GM19193 (cell line): Measurements from ENCODE around the gene DIP2A.

Source experiments
- POLR2A ChIP-seq: IDR thresholded peaks from 4 replicates; pipeline ENCODE4 v1.6.1; 2011; ENCODE audit not compliant: insufficient read depth, insufficient read length; ENCODE audit errors: extremely low read depth

Gene DIP2A

DNA sequence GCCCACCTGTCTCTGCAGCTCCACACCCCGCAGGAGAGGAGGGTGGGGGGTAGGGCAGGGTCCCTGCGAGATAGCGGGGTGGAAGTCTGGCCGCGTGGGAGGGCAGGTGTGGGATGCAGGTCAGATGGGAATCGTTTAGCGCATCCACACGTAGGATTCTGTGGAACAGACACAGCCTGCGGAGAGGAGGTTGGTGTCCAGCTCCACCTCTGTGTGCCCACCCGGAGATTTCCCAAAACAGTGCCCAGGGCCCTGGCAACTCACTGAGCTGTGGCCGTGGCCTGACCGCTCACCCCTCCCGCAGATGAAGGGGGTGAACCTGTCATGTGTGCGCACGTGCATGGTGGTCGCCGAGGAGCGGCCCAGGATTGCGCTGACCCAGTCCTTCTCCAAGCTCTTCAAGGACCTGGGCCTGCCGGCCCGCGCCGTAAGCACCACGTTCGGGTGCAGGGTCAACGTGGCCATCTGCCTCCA, 99.3 kb downstream of the DIP2A start:
- TF ChIP-seq POLR2A, result no peak

GRCh38 chr21:46559291-46559983, 100.7 kb downstream of the DIP2A start:
- no peak for TF ChIP-seq POLR2A

GRCh38 chr21:46560568-46561444, 102.1 kb downstream of the DIP2A start:
- no peak for TF ChIP-seq POLR2A

DNA sequence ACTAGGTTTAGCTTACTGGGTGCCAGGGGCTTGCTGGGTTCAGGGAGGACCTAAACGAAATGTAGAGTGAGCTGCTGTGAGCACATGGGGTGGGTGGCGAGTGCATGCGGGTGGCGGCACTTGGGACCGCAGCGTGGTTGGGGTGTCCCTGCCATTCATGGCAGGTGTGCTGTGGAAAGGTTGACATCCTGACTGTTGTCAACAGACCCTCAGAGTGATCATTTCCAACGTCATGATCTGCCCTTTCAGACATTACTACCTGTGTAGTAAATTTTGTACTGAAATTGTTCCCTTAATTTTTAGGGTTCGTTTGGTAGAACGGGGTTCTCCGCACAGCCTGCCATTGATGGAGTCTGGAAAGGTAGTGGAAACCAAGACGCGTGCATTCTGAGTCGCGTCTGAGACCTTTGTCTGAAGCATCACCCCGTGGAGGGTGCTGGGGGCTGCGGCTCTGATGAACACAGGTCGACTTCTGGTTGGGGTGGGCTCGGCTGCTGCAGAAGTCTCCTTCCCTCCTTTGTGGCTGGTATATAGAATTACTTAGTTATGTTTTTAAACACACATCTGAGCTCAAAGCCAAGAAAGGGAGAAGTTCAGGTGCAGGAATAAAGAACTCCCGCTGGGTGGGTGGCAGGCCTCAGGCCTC, 102.9 kb downstream of the DIP2A start:
- no peak for TF ChIP-seq POLR2A

DNA sequence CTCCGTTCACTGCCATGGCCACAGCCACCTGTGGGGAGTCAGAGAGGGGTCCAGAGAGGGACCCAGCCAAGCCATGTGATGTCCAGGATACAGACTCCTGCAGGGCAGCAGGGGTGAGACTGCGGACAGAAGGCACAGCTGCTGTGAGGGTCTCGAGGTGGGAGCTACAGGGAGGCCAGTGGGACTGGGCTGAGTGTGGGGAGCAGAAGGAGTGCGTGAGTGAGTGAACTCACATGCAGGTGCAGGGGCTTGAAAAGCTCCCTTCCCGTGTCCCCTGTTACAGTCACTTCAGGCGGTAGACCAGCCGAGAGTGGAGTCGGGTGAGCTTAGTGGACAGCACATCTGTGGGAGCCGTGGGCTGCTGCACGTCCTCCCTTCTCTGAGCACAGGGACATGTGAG, 103.8 kb downstream of the DIP2A start:
- no peak for TF ChIP-seq POLR2A

DNA sequence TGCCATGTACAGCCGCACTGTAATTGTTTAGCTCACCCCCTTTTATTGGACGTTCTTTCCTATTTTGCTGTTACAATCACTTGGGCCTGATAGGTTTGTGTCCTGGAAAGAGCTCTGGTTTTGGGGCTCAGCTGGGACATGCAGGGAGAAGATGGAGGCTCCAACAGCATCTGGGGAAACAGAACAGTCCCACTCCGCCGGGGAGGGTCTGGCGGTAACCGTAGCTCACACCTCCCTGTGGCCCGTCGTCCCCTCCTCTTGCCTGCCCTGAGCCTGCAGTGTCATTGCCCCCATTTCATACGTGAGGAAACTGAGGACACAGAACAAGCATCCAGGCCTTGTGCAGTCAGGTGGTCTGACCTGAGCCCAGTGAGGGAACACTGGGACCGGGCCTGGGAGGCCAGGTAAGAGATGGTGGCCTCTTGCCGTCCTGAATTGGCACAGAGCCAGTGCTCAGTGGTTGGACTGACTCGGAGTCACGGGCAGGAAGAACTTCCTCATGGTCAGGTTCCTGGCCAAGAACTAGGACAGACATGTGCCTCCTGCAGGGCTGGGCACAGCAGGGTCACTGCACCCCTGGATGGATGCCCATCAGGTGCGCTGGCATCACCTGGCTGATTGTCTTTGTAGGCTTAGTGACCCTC, 104.4 kb downstream of the DIP2A start:
- no peak for TF ChIP-seq POLR2A

DNA sequence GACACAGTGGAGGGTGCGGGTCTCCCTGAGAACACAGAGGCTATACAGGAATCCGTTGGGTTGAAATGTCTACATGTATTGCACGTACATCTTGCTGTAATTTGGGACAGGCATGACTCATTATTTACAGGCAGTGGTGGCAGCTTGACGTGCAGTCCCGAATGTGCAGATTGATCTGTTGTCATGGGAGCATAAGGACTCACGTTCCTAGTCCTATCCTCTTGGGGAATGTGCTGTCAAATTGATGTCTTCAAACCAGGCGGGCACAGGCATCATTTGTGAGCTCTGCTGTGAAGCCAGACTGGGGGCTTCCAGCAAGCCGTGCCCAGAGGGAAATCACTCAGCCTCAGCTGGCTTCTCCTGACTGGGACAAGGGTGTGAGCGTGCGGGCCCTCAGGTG, 105.7 kb downstream of the DIP2A start:
- no peak for TF ChIP-seq POLR2A

DNA sequence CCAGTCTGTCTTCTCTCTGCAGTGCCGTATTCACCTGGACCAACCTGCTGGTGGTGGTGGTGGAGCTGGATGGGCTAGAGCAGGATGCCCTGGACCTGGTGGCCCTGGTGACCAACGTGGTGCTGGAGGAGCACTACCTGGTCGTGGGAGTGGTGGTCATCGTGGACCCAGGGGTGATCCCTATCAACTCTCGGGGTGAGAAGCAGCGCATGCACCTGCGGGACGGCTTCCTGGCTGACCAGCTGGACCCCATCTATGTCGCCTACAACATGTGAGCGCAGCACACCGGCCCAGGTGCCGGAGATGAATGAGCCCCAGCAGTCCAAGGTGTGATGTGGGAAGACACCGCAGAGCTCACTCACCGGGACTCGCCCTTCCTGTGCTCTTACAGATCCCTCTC, 108.7 kb downstream of the DIP2A start:
- no peak for TF ChIP-seq POLR2A

- TF ChIP-seq POLR2A, result no peak
Measured at GRCh38 chr21:46568562-46568961, 109.9 kb downstream of the DIP2A start.

GRCh38 chr21:46569081-46569480, 110.4 kb downstream of the DIP2A start:
- no peak for TF ChIP-seq POLR2A

GRCh38 chr21:46570119-46570518, 111.4 kb downstream of the DIP2A start:
- TF ChIP-seq POLR2A, result no peak

DNA sequence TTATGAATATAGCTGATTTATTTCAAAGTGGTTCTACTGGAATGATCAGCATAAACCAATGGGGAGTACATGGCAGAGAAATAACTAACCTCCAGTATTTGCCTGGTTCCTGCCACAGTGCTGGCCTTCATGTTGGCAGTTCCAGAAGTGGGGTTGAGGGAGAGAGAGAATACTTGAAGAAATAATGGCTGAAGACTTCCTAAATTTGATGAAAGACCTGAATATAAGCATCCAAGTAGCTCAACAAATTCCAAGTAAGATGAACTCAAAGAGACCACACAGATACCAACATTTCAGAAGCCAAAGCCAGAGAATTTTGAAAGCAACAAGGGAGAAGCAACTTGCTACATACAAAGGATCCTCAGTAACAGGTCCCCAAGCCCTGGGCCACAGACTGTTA, 111.9 kb downstream of the DIP2A start:
- no peak for TF ChIP-seq POLR2A

GRCh38 chr21:46572850-46573249, 114.2 kb downstream of the DIP2A start:
- no peak for TF ChIP-seq POLR2A

- TF ChIP-seq POLR2A, result no peak
Measured at GRCh38 chr21:46581780-46582307, 123.2 kb downstream of the DIP2A start.
